HG03520 (cell line): ENCODE results near the gene PCAT6.
A peak's percentile ranks its signal among the peaks of the same experiment; 100 is the strongest.

Experiments used
- ATAC-seq: cut with Tn5 transposase; IDR thresholded peaks from one replicate; pipeline ENCODE4 v1.9.1; 2021; ENCODE audit warnings: mild to moderate bottlenecking, moderate library complexity; ENCODE audit not compliant: unreplicated experiment

PCAT6 gene

GRCh38 chr1:202844259-202844658 lies 33.5 kb downstream of the PCAT6 start:
- no peak for ATAC-seq

GRCh38 chr1:202844935-202845334 lies 34.2 kb downstream of the PCAT6 start:
- no peak for ATAC-seq

GRCh38 chr1:202848191-202848542 lies 37.4 kb downstream of the PCAT6 start:
- ATAC-seq, result peak; percentile 85

DNA sequence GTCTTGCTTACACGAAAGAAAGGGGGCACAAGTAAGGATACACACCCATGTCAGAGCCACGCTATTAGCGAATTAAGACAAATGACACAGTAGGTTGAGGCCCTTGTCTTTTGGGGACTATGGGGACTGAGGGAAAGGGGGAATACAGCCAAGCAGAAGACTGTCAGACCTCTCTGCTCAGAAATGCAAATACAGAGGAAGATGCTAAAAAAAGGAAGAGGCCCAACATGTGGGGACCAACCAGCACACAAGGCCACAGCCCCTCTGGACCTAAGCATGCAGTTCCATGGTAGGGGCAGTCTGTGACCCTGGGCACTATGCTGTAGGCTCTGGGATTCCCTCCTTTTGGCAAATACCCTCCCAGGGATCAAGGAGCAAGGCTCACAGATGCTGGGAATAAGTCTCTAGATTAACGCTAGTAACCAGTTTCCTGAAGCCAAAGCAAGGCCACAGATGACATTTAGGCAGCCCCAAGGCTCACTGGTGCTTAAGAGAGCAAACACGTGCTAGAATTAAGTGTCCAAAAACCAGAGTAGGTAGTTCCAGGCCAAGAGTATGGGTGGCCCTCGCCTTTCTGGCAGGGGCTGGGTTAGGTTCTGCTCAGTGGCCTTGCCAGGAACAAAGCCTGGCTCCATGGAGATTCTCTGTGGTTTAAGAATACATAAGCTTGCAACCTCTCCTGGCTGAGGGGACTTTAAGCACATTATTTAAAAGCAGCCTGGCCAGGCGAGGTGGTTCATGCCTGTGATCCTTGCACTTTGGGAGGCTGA lies 40.0 kb downstream of the PCAT6 start:
- no peak for ATAC-seq

- ATAC-seq, result no peak
Observed at GRCh38 chr1:202852163-202852904, 41.6 kb downstream of the PCAT6 start.

DNA sequence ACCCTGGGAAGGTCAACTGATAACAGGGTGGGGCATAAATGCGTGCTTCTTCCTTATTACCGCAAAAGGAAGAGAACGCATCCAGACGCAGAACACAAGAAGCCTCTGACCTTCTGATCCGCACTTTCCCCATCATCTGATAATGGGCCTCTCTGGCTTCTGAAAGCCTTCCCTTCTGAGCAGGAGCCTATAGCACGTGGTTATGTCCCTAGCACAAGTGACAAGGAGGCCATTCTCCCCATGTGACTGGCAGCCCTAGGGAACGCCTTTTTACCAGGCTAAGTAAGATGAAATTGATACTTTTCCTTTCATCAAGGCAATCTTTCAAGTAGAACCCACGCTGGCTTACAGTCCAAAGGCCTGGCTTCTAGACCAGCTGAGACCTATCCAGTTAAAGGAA lies 44.0 kb downstream of the PCAT6 start:
- ATAC-seq, result no peak

DNA sequence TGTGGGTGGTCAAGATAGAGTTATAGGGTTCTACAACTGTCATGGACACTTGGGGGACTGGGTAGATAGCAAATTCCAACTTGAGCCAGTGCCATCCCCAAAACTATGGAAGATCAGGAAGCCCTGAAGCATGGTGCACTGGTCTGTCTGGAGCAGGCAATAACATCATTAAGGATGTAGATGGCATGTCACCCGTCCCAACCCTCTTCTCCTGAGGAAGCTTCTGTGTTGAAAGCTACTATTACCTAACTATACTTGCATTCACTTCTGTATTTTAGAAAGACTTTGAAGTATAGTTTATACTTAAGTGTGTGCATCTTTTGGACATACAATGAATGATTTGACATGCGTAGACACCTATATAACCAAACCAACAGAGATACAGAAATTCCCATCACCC lies 45.3 kb downstream of the PCAT6 start:
- ATAC-seq, result no peak

GRCh38 chr1:202857136-202857610 lies 46.4 kb downstream of the PCAT6 start:
- no peak for ATAC-seq

- ATAC-seq, result no peak
Observed at GRCh38 chr1:202858331-202858730, 47.6 kb downstream of the PCAT6 start.

DNA sequence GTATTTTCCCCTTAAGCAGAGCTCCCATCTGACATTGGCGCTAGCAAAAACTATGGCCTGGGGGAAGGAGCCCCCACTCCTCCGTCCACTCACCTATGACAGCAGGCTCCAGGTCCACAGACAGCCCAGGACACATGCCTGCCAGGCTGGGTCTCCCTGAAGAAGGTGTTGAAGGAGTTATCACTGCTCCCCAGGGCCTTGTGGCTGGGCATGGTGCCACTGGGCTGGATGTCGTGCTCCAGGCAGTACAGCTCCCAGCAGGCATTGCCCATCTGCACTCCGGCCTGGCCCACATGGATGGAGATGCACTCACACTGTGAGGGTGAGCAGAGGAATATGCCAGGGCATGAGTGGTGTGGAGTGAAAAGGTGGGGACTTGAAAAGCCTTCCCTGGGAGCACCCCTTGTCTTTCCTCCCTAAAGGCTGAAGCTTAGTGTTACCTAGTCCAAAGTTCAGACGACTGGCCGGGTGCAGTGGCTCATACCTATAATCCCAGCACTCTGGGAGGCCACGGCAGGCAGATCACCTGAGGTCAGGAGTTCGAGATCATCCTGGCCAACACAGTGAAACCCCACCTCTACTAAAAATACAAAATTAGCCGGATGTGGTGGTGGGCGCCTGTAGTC lies 48.1 kb downstream of the PCAT6 start:
- ATAC-seq, result no peak

DNA sequence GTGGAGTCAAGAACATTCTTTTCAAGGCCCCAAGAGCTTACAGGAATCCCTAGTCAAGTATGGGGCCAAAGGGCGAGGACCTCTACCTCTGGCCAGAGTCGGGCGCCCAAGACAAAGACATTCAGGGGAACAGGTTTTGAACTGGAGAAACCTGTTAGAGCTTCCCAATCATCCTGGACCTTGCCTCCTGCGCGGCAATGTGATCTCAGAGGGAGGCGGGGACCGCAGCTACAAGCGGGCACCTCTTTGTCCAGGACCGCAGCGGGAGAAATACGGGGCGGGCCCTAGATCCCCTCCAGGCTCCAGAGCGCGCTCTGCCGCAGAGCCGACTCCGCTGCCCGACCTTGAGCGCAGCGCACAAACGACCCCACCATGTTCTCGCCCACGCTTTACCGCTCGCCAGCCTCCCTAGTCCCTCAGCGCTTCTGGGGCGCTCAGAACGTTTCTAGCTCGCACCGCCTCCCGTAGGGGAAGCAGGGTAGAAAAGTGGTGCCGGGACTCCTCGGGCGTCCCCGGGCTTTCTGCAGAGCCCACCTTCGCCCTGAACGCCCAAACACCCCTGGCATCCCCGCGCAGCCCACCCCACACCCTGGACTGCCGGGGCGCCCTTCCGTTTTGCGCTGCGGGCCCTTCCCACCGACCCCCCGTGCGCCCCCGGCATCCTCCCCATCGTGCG lies 50.1 kb downstream of the PCAT6 start:
- ATAC-seq, result no peak
